ENCODE results near the gene BRINP3.

Gene BRINP3

DNA sequence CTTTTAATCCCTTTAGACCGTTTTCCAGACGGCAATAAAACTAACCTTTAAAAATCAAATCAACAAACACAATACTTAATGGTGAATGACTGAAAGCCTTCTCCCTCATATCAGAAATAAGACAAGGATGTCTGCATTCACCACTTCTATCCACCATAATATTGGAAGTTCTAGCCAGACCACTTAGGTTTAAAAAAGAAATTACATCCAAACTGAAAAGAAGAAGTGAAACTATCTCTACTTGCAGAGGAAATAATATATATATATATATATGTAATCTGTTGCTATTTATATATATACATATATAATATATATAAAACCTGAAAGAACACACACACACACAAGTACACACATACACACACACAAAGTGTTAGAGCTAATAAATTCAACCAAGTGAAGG lies 100.4 kb downstream of the BRINP3 start:
- H3K4me3 ChIP-seq (ENCODE audit: low read depth, low read length) = no peak overlapping the region
- H3K27ac ChIP-seq (ENCODE audit: extremely low read depth, low read depth, low read length) = no peak overlapping the region
- H3K4me1 ChIP-seq (ENCODE audit: control insufficient read depth, insufficient read depth, low read length) = no peaks in the 10 kb centered on the region
- ChIA-PET POLR2A (no interaction called here), CTCF (no interaction called here)
- no peaks in the 10 kb centered on the region for H3K36me3 ChIP-seq (ENCODE audit: control insufficient read depth in 2 of 2, insufficient read depth in 1 of 2, low read length in 2 of 2)
- H3K9me3 ChIP-seq (ENCODE audit: control insufficient read depth, insufficient read depth, low read depth, low read length) = no peaks in the 10 kb centered on the region
- TF ChIP-seq ZNF112 (tag by site-specific recombination; IDR thresholded peaks at IDR 0.05) (no peak), REPIN1 (tag by site-specific recombination; IDR thresholded peaks at IDR 0.05; ENCODE audit: low read depth) (no peak), CTCF (tag by site-specific recombination; IDR thresholded peaks at IDR 0.05) (no peak), ZNF785 (tag by site-specific recombination; IDR thresholded peaks at IDR 0.05) (no peak), HOXD13 (CRISPR knock-in tag; IDR thresholded peaks at IDR 0.05; ENCODE audit: borderline replicate concordance) (no peak)
- TF ChIP-seq, protein P1, sequence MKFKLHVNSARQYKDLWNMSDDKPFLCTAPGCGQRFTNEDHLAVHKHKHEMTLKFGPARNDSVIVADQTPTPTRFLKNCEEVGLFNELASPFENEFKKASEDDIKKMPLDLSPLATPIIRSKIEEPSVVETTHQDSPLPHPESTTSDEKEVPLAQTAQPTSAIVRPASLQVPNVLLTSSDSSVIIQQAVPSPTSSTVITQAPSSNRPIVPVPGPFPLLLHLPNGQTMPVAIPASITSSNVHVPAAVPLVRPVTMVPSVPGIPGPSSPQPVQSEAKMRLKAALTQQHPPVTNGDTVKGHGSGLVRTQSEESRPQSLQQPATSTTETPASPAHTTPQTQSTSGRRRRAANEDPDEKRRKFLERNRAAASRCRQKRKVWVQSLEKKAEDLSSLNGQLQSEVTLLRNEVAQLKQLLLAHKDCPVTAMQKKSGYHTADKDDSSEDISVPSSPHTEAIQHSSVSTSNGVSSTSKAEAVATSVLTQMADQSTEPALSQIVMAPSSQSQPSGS (tag by site-specific recombination; IDR thresholded peaks at IDR 0.05; ENCODE audit: low read depth) = no peak
- TF ChIP-seq, protein P2, sequence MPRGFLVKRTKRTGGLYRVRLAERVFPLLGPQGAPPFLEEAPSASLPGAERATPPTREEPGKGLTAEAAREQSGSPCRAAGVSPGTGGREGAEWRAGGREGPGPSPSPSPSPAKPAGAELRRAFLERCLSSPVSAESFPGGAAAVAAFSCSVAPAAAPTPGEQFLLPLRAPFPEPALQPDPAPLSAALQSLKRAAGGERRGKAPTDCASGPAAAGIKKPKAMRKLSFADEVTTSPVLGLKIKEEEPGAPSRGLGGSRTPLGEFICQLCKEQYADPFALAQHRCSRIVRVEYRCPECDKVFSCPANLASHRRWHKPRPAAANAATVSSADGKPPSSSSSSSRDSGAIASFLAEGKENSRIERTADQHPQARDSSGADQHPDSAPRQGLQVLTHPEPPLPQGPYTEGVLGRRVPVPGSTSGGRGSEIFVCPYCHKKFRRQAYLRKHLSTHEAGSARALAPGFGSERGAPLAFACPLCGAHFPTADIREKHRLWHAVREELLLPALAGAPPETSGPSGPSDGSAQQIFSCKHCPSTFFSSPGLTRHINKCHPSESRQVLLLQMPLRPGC (tag by site-specific recombination; IDR thresholded peaks at IDR 0.05) = no peak
- TF ChIP-seq, protein P3, sequence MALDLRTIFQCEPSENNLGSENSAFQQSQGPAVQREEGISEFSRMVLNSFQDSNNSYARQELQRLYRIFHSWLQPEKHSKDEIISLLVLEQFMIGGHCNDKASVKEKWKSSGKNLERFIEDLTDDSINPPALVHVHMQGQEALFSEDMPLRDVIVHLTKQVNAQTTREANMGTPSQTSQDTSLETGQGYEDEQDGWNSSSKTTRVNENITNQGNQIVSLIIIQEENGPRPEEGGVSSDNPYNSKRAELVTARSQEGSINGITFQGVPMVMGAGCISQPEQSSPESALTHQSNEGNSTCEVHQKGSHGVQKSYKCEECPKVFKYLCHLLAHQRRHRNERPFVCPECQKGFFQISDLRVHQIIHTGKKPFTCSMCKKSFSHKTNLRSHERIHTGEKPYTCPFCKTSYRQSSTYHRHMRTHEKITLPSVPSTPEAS (tag by site-specific recombination; IDR thresholded peaks at IDR 0.05) = no peak

GRCh38 chr1:190376044-190376443 lies 101.6 kb downstream of the BRINP3 start:
- H3K4me1 ChIP-seq (ENCODE audit: control insufficient read depth, insufficient read depth, low read length) = no peaks in the 10 kb centered on the region
- ChIA-PET CTCF (interaction anchor here (0.6 kb wide), 1 partner anchor 517 kb away, joined by 3 read pairs; no protein-coding TSS in a partner anchor), POLR2A (no interaction called here)
- H3K27ac ChIP-seq (ENCODE audit: extremely low read depth, low read depth, low read length) = no peak overlapping the region
- no peaks in the 10 kb centered on the region for H3K36me3 ChIP-seq (ENCODE audit: control insufficient read depth in 2 of 2, insufficient read depth in 1 of 2, low read length in 2 of 2)
- H3K9me3 ChIP-seq (ENCODE audit: control insufficient read depth, insufficient read depth, low read depth, low read length) = no peaks in the 10 kb centered on the region
- TF ChIP-seq ZFP3 (tag by site-specific recombination; IDR thresholded peaks at IDR 0.05; ENCODE audit: low read depth) (no peak), ZNF404 (tag by site-specific recombination; IDR thresholded peaks at IDR 0.05) (no peak), ZSCAN16 (tag by site-specific recombination; IDR thresholded peaks at IDR 0.05) (no peak), ZNF274 (IDR thresholded peaks at IDR 0.05; ENCODE audit: low read length) (no peak), ZNF274 (tag by site-specific recombination; IDR thresholded peaks at IDR 0.05; ENCODE audit: borderline replicate concordance) (no peak), ZNF114 (tag by site-specific recombination; IDR thresholded peaks at IDR 0.05) (no peak), ZNF658 (tag by site-specific recombination; IDR thresholded peaks at IDR 0.05) (no peak), GLI2 (tag by site-specific recombination; IDR thresholded peaks at IDR 0.05; ENCODE audit: borderline replicate concordance, low read depth) (no peak), ZNF561 (tag by site-specific recombination; IDR thresholded peaks at IDR 0.05; ENCODE audit: borderline replicate concordance) (no peak), ZNF148 (tag by site-specific recombination; IDR thresholded peaks at IDR 0.05; ENCODE audit: borderline replicate concordance) (no peak), BCL11A (tag by site-specific recombination; IDR thresholded peaks at IDR 0.05; ENCODE audit: low read depth) (no peak), ZFP37 (tag by site-specific recombination; IDR thresholded peaks at IDR 0.05) (no peak)
- TF ChIP-seq, protein P4, sequence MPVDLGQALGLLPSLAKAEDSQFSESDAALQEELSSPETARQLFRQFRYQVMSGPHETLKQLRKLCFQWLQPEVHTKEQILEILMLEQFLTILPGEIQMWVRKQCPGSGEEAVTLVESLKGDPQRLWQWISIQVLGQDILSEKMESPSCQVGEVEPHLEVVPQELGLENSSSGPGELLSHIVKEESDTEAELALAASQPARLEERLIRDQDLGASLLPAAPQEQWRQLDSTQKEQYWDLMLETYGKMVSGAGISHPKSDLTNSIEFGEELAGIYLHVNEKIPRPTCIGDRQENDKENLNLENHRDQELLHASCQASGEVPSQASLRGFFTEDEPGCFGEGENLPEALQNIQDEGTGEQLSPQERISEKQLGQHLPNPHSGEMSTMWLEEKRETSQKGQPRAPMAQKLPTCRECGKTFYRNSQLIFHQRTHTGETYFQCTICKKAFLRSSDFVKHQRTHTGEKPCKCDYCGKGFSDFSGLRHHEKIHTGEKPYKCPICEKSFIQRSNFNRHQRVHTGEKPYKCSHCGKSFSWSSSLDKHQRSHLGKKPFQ (tag by site-specific recombination; IDR thresholded peaks at IDR 0.05) = no peak
- H3K4me3 ChIP-seq (ENCODE audit: low read depth, low read length) = no peak overlapping the region

Data from HEK293 (cell line).